Measurements from ENCODE around the gene CAMP.

Gene CAMP

DNA sequence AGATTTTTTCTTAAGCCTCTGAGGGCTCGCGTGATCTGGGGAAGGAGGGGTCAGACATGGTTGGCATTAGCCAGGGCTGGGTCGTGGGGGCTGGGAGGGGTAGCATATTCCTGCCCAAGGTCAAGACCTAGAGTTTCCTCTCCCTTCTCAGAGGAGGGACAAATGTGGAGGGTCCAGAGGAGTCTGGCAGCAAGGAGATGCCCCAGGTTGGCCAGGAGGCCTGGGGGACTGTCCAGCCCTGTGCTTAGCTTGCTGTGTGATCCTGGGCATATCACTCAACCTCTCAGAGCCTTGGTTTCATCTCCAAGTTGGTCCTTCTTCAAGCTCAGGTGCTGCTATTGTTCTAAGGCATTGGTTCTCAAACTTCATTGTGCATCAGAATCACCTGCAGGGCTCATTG, 9.1 kb upstream of the CAMP start:
- DNase-seq (ENCODE audit: low read depth) = no peak

DNA sequence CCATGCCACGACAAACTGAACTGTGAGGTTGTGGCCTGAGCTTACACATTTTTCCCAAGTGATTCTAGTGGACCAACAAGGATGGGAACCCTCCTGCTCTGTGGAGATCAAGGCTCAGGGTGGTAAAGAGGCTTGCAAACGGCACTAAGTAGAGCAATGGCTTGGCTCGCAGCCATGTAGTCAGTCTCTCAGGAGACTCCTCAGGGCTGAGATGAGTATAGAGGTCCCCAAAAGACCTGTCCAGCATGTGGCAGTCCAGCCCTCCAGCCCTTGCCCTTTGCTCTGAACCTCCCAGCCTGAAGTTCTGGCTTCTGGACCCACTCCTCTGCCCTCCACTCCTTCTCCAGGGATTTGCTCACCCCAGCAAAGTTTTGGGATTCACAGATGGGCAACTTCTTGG, 8.3 kb upstream of the CAMP start:
- DNase-seq (ENCODE audit: low read depth) = no peak

DNA sequence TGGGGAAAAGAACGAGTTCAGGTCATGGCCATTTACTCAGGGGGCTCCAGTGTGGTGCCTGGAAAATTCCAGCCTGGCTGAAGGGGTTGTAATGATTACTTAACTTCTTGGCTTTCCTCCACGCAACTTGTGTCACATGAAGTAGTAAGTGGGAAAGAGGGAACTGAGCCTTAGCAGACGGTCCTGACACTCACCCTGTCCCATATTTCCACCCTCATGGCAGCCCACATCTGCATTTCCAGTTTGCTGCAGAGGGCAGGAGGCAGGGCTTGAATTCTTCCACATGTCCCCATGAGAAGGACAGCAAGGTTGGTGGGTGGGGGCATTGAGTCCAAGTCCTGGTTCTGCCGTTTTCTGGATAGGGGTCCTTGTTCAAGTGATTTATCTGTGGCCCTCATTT, 7.8 kb upstream of the CAMP start:
- DNase-seq (ENCODE audit: low read depth) = peak; percentile 32

- DNase-seq (ENCODE audit: low read depth) = no peak
These were observed 7.4 kb upstream of the CAMP start for GRCh38 chr3:48215876-48216275.

DNA sequence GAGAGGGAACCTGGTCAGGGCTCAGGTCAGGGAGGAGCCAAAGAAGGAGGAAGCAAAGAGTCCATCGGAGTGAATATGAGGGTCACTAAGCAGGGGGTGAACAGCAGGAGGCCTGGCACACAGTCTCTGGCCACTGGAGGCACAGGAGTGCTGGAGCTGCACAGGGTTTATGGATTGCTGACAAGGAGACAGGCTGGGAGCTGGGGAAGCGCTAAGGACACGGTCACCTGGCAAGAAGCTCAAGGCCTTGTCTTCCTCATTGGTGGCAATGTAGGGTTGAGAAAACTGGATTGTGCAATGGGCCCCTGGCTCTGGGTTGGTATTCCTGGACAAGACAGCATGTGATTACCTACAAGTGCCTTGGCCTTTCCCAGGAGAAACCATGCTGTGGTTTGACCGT, 5.8 kb upstream of the CAMP start:
- peak; percentile 16 for DNase-seq (ENCODE audit: low read depth)

DNA sequence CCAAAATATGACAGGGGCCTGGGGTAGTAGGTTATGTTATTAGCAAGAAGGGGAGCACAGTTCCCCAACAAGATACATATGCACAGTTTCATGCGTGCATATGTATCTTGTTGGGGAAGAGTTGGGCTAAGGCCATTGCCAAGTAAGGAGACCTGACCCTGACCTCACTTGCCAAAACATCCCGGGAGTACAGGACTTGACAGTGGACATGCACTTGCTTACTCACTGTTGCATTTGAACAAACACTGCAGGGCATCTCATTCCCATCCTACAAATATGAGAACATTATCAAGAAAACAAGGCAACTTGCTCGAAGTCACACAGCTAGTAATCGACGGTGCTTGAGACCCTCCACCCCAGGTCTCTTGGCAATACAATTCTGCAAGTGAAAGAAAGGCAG, 4.8 kb upstream of the CAMP start:
- DNase-seq (ENCODE audit: low read depth) = no peak

DNA sequence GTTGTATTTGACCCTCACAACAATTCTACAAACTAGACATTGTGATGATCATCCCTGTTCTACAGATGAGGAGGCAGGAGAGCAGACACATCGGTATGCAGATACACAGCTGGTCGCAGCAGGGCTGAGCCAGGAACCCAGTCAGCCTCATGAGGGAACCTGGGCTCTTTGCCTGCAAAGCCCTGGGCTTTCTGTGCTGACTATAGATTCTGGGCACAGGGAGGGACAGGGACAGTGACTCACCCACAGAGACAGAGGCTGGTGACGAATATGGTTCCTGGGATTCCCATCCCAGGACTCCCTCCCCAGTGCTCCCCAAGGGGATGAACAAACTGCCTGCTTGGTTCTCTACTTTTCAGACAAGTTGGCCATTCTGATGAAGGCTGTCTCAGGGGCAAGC, 3.8 kb upstream of the CAMP start:
- DNase-seq (ENCODE audit: low read depth) = no peak

GRCh38 chr3:48220746-48221145, 2.5 kb upstream of the CAMP start:
- DNase-seq (ENCODE audit: low read depth) = no peak

DNA sequence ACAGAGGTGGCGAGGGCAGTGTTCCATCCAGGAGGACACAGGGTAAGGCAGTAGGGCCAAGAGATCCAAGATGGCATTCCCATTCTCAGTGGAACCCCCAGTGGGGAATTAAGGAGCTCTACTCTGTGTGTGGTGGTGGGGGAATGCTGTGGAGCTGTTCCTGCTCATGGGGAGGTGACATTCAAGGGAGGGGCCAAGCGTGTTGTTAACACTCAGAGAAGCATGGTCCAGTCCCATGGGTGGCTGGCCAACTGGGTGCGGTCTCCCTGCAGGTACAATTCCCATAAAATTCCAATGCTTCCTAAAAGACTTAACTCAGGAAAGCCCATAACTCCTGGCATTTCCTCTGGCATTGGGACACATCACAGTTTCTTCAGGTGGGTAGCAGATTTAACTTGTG, 2.3 kb downstream of the CAMP start:
- DNase-seq (ENCODE audit: low read depth) = no peak

GRCh38 chr3:48226939-48227338, 3.6 kb downstream of the CAMP start:
- no peak for DNase-seq (ENCODE audit: low read depth)

DNA sequence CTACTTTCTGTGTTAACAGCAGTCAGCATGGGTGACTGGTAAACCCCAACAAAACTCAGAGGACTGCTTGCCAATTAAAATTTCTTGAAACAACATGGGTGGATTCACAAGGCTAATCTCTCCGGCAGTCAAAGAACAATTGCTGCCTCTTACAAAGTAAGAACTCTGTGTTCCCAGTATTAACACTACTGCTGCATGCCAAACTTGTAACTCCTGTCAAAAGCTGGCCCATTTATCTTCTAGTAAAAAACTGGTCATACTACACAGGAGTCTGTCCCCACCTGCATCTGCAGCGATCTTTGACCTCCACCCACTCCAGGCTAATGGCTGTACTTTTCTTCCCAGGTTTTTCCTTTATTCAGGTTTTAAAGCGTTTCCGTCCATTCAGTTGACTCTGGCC, 8.9 kb downstream of the CAMP start:
- no peak for DNase-seq (ENCODE audit: low read depth)

GRCh38 chr3:48232734-48233133, 9.4 kb downstream of the CAMP start:
- peak; percentile 43 for DNase-seq (ENCODE audit: low read depth)

DNA sequence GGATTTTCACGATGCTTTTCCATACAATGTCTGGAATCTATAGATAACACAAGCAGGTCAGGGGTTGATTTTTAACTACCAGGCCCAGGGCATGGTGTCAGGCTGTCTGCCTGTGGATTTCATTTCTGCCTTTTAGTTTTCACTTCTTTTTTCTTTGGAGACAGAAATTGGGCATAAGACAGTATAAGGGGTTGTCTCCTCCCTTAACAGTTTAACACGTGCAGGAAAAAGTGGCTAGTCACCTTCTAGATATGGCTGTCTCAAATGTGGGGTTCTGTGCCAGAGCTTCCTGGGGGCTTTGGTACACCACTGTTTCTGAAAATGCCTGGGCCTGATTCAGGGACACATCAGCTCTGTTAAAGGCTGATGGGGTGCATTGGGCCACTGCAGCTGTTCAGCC, 10.2 kb downstream of the CAMP start:
- DNase-seq (ENCODE audit: low read depth) = no peak

DNA sequence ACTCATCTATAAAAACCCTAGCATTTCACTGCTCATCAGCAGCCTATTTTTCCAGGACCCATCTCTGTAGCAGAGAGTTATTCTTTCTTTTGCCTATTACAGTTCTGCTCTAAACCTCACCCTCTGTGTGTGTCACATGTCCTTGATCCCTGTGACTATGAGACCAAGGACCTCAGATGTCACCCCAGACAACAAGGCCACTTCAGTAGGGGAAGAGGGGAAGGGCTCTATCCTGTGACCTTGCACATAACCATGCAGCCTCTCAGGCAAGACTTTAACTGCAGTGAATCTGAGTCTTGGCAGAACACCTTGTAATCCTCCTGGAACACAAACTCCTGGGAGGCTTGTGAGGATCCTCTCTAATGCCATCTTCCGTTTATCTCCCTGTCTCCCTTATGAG, 13.2 kb downstream of the CAMP start:
- no peak for DNase-seq (ENCODE audit: low read depth)

DNA sequence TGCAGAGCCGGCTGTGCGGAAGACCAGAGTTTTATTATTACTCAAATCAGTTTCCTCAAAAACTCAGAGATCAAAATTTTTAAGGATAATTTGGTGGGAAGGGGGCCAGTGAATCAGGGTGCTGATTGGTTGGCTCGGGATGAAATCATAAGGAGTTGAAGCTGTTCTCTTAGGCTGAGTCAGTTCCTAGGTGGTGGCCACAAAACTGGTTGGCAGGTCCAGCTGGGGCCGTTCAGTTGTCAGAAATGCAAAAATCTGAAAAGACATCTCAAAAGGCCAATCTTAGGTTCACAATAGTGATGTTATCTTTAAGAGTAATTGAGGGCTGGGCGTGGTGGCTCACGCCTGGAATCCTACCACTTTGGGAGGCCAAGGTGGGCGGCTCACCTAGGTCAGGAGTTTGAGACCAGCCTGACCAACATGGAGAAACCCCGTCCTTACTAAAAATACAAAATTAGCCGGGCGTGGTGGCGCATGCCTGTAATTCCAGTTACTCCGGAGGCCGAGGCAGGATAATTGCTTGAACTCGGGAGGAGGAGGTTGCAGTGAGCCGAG, 15.3 kb downstream of the CAMP start:
- no peak for DNase-seq (ENCODE audit: low read depth)

DNA sequence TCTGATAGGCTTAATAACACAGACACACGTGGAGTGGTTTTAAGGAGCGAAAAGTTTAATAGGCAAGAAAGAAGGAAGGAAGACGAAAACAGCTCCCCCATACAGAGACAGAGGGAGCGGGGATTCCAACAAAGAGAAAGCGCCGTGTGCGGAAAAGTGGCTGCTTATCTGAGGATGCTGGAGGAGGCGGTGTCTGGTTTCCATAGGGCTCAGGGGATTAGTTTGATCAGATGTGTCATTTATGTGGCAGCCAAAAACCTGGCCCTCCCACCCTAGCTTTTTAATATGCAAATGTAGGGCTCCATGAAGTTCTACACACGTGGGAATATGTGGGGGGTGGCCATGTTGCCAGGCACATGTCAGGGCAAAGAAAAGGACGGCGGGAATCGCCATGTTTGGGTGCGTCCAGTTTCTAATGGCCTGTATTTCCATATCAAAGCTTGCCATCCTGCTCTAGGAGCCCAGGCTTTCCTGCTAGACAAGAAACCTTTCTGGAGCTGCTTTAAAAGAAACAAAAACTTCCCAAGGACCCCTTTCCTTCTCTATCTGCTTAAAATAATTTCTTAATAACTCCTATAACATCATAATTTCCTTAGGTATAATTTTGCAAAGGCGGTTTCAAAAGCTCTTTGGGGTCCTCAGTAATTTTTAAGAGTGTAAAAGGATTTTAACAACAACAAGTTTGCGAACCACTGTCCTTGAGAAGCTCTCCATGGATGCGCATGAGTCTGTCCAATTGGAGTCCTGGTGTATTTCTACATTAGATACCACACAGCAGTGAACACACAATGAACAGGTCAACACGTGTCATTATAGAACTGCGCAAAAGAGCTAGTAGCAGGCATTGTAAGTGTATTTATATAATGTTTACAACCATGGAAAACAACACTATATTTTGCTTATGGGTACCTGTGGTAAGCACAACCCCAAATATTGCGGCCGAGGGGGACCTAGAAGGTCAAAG, 17.0 kb downstream of the CAMP start:
- DNase-seq (ENCODE audit: low read depth) = no peak

GRCh38 chr3:48241796-48242455, 18.6 kb downstream of the CAMP start:
- DNase-seq (ENCODE audit: low read depth) = peak; percentile 11

DNA sequence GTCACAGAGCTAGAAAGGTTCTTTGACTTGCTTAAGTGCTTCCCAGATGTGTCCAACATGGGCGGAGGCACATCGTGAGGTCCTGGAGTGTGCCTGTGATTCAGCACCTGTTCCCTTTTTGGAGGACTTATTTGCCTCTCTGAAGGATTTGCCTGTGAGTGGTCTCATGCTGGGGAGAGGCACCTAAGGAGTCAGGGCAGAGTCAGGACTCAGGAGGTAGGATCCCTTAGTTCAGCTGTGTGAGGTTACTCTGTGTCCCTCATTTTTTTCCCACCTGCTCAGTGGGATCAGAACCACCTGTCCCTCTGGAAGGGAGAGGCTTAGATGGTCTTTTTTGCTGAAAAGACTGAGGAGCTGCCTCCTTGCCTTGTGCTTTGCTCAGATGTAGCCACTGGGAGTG, 20.6 kb downstream of the CAMP start:
- no peak for DNase-seq (ENCODE audit: low read depth)

DNA sequence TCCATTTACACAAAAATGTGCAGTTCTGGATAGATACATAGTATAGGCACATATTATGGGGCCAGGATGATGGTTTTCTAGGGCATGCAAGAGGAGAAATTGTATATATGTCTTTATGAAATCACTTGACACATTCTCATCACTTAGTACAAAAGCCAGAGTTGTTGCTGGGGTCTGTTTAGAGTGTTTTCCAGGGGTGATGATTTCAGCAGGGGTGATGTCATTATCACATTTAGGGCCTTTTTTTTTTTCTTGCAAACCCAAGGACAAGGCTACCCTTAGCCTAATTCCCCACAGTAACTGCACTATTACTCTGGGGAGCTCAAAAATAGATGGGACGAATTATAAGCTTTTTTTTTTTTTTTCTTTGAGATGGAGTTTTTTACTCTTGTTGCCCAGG, 21.2 kb downstream of the CAMP start:
- DNase-seq (ENCODE audit: low read depth) = no peak

DNA sequence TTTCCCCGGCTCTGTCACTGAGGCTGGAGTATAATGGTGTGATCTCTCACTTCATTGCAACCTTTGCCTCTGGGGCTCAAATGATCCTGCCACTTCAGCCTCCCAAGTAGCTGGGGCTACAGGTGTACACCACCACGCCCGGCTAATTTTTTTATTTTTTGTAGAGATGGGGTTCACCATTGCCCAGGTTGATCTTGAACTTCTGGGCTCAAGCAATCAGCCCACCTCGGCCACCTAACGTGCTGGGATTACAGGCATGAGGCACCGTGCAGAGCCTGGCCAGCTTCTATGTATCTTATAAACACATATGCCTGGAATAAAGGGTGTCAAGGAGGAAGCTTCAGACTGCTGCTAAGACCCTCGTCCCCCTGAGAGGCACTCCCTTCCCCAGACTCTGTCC, 21.8 kb downstream of the CAMP start:
- DNase-seq (ENCODE audit: low read depth) = no peak

DNA sequence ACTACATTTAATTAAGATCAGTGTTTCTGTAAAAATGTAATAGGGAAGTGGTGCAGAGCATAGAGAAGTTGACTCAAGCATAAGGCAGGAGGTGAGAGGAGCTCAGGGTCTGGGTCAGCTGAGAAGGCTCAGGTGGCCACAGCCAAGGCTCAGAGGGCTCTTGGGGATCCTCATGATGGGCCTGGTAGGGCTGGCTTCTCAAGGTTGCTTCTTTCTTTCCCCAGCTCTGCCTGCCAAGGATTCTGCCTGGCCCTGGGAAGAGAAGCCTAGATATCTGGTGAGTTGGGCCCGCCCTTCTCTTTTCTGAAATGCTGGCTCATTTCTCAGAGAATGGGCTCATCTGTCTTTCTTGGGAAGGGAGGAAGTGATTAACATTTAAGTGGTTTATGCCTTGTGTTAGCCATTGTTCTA, 24.1 kb downstream of the CAMP start:
- peak; percentile 42 for DNase-seq (ENCODE audit: low read depth)

- peak; percentile 25 for DNase-seq (ENCODE audit: low read depth)
These were observed 25.0 kb downstream of the CAMP start for GRCh38 chr3:48248095-48248850.

DNA sequence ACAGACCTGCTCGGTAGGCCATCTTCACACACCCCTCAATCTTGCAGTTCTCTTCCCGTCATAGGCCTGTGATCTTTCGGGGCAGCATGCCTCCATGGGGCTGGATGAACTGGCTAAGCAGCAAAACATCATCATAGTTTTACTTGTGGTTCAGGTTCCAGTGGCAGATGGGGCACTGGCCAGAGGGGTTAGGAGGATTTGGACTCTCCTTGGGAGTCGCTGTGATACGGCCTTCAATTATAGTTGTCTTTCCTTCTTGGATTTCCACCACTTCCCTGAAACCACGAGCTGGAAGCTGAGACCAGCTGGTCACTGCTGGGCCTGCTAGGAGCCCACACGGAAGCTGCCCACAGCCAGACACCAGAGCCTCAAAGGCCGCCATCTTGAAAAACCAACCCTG, 33.3 kb downstream of the CAMP start:
- DNase-seq (ENCODE audit: low read depth) = no peak

All from amniotic epithelial cell (primary cell).